HG03432 (cell line): ENCODE measurements around the gene TGFA.
"Not testable (repeated sequence)": the region's sequence is repeated elsewhere in the genome, so short reads cannot be mapped to it uniquely, and the experiment has no call there.

Source experiments
- ATAC-seq: cut with Tn5 transposase; IDR thresholded peaks from one replicate; pipeline ENCODE4 v1.9.1; 2021; ENCODE audit warnings: mild to moderate bottlenecking, moderate library complexity; ENCODE audit not compliant: unreplicated experiment

Gene TGFA

DNA sequence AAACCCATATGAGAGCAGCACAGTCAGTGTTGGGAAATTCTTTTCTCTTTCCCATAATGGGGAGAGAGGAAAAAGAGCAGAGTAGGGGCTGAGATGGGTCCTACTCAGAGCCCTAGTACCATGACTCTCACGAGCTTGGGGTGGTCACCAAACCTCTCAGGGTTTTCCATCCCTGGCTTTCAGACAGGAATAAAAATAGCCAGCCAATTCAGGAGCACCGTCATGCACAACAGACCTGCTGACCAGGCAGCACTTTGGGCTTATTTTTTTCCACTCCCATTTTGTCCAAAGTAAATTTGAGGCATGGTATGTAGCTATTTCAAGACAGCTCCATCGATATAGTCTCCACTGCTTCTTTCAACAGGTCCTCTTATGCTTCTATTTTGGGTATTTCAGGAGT is 86.4 kb downstream of the TGFA start:
- no peak for ATAC-seq

GRCh38 chr2:70466647-70467046 is 87.0 kb downstream of the TGFA start:
- ATAC-seq, result not testable (repeated sequence)

DNA sequence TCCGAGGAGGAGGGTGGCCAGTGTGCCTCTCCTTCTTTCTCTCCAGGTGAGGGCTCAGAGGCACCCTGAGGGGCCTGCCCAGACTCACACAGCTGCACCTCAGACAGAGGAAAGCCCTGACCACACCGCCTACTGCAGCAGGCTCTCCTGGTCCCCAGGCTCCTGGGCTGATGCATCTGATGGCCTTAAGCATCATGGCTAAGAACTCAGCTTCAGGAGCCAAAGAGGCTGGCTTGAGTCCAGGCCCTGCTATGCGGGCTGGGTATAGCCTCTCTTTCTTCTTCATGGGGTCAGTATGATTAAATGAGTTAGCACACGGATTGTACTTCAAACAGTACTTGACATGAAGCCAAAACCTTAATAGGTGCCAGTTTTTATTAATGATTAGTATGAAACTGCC is 89.6 kb downstream of the TGFA start:
- no peak for ATAC-seq

- ATAC-seq, result no peak
Measured at GRCh38 chr2:70463581-70463980, 90.0 kb downstream of the TGFA start.

GRCh38 chr2:70461981-70462876 is 91.4 kb downstream of the TGFA start:
- no peak for ATAC-seq

- ATAC-seq, result no peak
Measured at GRCh38 chr2:70461414-70461813, 92.2 kb downstream of the TGFA start.

GRCh38 chr2:70460333-70460732 is 93.3 kb downstream of the TGFA start:
- ATAC-seq, result no peak

- ATAC-seq, result no peak
Measured at GRCh38 chr2:70458661-70459060, 95.0 kb downstream of the TGFA start.

DNA sequence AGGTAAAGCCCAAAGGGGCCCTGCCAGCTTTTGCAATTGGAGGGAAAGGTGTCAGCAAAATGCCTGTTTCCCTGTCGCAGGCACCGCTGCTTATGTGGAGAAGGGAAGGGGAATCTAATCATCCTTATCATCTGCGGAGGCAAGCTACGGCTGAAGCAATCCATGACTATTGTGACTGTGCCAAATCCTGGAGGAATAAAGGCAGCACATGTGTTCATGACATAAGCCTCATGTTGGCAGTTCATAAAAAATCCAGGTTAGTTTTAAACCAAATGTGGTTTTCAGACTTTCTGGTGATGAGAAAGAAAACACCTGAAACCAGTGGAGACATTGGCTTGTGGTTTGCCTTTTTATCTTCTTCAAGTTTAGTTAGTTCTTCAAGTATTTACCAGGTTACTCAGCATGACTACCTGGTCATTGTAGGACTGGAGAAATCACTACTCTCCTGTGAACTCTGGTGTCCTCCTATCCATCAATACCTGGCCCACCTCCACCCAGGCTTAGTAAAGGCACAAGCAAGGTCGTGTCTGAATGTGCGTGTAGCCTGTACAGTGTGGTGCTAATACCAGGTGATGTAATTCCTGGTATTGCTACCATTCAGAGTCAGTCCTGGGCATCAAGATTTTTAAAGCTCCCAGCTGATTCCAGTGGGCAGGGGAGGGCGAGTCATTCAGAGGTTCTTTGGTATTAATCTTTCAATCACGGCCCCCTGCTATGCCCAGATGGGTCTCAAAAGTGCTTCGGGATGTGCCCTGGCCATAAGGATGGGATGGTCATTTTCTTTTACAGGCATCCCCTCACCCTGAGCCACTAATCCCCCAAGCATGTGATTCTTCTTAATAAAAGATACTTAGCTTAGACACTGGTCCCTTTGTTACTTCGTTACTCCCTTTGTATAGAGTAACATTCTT is 96.8 kb downstream of the TGFA start:
- no peak for ATAC-seq

- no peak for ATAC-seq
Measured at GRCh38 chr2:70454936-70455544, 98.6 kb downstream of the TGFA start.

DNA sequence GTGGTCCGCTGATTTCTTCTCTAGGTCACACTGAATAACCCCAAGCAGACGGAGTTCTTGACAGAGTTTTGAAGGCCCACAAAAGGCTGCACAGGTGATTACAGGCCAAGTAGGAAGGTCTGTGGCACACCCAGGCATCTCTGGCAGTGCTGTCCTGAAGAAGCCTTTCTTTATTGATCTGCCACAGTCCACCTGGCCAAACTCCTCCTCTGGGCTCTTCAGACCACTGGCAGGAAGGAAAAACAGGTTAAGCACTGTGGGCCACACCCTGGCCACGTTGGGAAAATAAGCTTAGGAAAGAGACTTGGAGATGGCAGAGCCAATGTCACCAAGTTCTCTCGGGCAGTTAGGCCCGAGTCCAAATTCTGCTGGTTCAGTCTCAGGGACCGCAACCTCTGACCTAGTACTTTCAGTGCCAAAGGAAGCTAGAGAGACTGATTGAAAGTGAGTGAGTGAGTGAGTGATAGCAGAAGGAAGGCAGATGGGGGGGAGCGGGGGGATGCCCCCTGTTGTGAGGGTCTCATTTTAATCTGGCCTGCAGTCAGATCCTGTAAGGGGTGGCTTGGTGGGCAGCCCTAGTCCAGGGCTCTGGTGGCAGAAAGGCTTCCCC is 102.9 kb downstream of the TGFA start:
- ATAC-seq, result no peak

GRCh38 chr2:70448041-70448440 is 105.6 kb downstream of the TGFA start:
- no peak for ATAC-seq

DNA sequence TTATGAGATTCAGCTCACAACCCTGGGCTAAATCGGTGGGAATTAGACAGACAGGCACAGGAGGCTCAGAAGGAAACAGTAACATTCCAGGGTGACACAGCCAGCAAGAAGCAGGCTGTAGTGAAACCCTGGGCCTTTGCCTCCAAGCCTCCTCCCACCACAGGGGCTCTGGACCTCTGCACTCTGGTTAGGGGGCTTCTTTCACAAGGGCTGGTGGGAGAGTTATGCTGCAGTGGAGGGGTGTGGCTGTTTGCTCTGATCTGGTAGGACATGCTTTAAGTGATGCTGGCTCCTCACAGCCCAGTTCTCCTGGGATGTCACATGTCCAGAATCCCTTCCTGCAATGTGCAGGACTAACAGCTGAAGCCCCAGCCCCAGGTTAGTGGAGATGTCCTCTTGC is 109.9 kb downstream of the TGFA start:
- ATAC-seq, result no peak

DNA sequence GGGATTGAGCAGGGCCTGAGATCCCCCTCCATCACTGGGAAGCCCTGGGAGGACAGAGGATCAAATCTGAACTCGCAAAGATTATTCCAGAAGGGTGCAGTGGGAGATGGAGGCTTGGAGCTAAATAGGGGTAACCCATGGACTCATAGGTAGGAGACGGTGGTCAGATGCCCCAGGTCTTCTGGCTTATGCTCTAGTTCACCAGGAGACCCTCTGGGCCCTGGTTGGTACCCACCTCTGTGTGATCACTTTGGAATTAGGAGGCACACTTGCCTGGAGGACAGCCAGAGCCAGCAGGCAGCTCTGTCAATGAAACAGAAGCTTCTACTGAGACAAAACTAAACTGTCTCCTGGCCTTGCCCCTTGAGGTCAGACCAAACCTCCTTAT is 110.6 kb downstream of the TGFA start:
- no peak for ATAC-seq

DNA sequence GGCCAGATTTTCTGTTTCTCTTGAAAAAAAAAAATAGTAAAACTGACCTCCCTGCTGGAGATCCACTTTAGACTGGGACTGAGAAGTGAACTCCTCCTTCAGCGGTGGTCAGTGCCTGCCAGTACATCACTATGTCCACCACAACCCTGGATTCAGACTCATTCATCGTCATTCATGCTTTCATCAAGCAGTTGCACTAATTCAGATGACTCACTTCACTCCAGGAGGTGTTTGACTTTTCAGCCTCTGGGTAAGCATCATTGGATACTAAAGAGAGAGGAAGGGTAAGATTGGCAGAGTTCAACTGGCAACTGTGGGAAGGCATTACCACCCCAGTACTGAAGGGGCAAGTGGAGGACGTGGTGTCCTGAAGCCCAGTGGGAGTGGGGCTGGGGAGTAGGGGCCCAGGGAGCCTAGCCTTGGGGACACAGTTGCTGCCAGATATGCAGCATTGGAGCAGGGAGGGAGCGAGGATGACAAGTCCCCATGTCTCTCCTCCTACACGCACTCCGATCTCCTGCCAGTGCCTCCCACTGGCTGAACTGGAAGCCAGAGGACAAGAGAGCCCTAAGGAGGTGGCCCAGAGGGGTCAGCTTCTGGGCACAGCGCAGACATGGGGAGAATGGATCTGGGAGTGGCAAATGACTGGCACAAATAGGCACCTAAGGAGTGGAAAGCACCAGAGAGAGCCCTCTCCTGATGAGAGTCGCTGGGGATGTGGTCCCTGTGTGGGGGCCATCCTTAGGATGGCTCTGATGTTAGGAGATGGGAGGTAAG is 111.1 kb downstream of the TGFA start:
- no peak for ATAC-seq

GRCh38 chr2:70440621-70441020 is 113.0 kb downstream of the TGFA start:
- ATAC-seq, result no peak

DNA sequence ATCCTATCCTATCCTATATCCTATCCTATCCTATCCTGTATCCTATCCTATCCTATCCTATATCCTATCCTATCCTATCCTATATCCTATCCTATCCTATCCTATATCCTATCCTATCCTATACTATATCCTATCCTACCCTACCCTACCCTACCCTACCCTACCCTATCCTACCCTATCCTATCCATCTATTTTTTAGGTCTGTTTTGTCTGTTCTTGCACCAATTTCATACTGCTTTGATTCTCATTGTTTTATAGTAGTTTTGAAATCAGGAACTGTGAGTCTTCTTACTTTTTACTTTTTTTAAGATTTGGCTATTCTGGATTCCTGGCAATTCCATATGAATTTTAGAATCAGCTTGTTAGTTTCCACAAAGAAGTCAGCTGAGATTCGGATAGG is 118.5 kb downstream of the TGFA start:
- no peak for ATAC-seq

- no peak for ATAC-seq
Measured at GRCh38 chr2:70433315-70433714, 120.3 kb downstream of the TGFA start.

GRCh38 chr2:70431716-70432347 is 121.8 kb downstream of the TGFA start:
- no peak for ATAC-seq

- ATAC-seq, result no peak
Measured at GRCh38 chr2:70426341-70426740, 127.3 kb downstream of the TGFA start.
